Renal cortical epithelial cell (primary cell): Measurements from ENCODE around the gene DCLK2. TPM values are rescaled to one million over a fixed set of nuclear protein-coding genes. Genes with fewer than 3 reads are reported as not detected.

Source experiments
- DNase-seq: peaks from one replicate; pipeline ENCODE4 v3.0.0-alpha.2; 2011; ENCODE audit warnings: low read depth
- total RNA-seq: library from RNA; depleted of rRNA; stranded (reverse); fragments of >200 nt; gene quantifications from 2 replicates; pipeline ENCODE4 v1.2.3, GENCODE V29; 2014

Gene DCLK2
- total RNA-seq: 2.7 and 6.4 TPM in 2 replicates

GRCh38 chr4:150078041-150078578 is at the start of gene DCLK2:
Gene DCLK2 (plus strand): TSS chr4:150078445. CDS start chr4:150079028, 583 bp downstream.
- DNase-seq: peak; percentile 21

GRCh38 chr4:150032541-150032940 is 45.7 kb upstream of the DCLK2 start:
- no peak for DNase-seq

- DNase-seq: no peak
These were observed 45.2 kb upstream of the DCLK2 start for GRCh38 chr4:150033081-150033480.

DNA sequence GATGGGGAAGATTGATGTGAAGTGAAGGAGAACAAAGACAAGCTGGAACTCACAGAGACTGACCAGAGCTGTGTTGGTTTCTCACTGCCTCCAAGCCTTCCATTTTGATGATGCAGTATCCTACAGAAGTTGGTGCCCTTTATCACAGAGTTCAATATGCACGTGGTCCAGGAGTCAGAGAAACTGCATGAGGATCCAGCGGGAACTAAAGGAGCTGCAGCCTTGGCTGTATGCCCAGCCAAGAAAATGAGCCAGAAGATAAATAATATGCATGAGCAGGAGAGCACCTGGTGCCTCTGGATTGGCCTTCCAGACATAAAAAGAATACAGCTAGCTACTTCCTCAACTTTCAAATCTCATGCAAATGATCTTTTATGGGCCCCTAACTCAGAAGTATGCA is 44.3 kb upstream of the DCLK2 start:
- peak; percentile 60 for DNase-seq

DNA sequence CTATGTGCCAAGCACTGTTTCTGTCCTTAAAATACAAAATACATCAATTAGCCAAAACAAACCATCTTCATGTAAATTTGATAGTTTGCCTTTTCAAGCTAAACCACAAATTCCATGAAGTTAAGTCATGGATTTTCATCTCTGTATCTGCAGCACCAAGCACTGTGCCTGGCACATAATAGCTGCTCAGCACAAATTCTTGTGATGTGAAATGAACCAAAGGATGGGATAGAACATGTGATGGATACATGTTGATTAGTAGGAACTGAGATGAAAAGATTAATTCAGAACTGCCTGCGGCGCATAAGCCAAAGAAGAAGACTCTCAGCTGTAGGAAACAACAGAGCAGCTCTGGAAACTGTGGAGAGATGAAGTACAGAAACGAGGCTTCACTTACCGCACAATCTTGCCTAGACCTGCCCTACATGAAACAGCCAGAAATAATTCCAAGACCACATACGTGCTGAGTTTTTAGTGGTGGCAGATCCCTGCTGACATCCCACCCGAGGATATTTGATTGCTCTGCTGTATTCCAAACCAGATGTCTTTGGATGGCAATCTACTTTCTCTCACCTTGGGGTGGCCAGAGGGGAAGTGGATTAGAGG is 40.9 kb upstream of the DCLK2 start:
- DNase-seq: no peak

DNA sequence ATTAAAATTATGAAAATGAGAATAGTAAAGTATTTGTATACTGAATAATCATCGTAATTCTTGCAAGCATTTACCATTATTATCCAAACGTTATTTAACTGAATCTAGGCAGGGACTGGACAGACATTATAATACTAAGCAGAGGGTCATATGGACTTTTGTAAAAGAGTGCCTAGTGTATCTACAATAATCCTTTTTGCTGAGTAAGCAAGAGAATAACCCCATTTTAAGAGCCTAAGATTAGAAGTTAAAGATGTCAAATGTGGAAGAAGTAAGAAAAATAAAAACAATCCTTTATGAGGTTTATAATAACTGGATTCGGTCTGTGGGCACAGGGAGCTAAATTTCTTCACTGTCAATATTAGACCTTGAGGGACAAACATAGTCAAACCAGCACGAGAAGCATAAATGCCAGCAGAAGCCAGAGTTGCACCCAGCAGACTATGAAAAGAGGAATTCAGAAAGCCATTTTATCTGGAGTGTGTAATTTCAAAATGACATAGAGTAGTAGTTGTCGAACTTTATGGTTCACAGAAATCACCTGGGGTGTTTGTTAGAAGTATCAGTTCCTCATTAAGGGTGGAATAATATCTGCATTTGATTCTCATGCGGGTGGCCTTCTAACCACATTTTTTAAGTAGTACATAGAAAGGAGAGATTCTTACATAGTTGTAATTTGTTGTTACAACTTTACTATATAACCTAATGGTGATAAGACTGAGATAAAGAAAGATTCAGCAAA is 39.7 kb upstream of the DCLK2 start:
- DNase-seq: no peak

DNA sequence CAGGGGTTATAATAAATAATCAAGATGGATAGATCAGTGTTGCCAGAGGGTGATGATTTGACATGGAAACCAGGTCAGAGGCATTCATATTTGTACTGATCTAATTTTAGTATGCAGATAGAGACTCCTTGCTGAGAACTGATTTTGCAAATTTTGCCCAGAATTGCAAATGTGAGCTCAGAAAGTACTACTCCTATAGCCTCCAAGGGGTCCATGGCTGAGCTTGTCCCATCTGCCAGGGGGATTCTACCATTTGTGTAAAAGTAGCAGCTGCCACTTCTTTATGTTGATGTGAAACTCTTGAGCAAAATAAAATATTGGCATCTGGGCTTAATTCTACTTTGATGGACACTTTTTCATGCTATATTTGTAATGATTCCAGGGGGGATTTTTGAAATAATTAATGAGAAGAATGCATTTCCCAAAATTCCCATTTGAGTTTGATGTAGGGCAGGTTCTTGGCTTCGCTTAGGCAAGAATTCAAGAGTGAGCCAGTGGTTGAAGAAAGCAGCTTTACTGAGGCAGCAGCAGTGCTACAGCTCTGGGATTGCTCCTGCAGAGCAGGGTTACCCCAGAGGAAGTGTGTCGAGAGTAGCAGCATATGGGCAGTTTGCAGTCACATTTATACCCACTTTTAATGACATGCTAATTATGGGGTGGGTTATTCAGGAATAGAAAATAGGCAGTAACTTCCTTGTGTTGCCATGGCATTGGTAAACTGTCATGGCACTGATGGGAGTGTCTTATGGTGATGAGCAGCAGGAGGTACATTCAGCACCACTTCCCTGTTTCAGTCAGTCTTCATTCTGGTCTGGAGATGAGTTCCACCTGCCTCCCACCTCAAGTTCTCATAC is 38.7 kb upstream of the DCLK2 start:
- DNase-seq: no peak

DNA sequence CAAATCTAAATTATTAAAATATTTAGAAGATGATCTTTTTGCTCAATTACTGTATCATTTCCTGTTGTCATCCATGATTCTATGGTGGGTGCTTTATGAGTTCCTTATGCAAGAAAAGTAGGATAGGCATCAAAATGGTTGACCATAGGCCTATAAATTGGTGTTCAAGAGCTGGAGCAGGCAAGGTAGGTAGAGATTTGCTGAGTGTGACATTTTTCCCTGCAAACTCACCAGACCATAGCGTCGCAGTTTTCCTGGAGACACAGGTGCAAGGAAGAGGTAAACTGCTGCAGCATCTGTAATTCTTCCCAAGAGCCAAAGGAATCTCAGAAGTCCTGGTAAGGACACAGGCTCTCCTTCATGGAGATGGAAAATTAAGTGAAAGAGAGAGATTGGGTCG is 33.7 kb upstream of the DCLK2 start:
- DNase-seq: no peak

DNA sequence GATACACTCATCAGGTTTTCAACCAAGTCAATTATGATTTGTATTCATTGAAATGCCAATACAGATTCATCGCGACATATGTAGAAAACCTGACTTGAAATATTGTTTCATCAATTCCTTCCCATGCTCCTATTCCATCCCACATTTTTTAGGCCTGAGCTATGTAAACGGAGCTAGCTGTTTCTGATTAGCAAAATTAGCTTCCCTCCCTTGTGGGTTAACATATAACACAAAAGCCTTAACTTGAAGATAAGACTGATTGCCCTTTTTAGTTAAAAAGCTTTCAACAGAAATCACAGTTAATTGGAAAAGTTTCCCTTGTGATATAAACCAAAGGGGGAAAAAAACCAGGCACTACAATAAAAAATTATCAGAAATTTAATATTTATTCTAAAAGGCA is 32.8 kb upstream of the DCLK2 start:
- no peak for DNase-seq

DNA sequence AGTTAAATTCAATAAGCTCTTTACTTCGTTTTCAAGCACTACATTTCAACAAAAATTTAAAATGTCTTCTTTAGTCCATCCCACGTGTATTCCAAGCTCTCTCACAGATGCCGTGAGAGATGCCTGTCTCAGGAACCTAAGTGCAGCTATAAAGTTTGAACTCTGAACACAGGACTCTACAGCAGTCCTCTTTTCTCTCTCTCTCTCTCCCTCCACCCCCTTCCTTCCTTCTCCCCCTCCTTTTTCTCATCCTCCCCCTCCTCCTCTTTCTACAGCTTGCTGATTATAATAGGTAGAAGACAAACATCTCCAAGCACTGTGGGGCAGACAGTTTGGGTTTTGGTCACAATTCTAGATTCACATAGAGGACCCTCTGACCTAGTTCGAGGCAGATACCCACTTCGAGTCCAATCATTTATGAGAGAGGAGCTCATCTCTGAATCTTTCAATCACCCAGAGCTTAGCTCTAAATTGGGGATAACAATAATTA is 31.5 kb upstream of the DCLK2 start:
- no peak for DNase-seq

- DNase-seq: no peak
These were observed 30.7 kb upstream of the DCLK2 start for GRCh38 chr4:150047546-150047945.

DNA sequence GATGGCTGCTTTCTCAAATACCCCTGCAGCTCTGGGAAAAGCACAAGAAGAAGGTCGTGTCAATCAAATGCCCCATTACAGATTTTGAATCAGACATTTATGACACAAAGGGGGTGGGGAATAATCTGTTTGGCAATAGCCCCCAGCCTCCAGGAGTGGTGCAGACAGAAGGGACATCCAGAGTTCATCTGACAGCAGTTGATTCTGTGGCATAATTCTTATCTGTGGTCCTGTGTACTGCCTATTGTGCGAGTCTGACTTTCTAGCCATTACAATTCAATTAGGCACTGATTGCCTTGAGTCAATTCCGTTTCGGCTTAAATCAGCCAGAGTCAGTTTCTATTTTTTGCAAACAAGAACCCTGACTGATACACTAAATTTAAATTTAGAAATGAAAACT is 28.6 kb upstream of the DCLK2 start:
- no peak for DNase-seq

DNA sequence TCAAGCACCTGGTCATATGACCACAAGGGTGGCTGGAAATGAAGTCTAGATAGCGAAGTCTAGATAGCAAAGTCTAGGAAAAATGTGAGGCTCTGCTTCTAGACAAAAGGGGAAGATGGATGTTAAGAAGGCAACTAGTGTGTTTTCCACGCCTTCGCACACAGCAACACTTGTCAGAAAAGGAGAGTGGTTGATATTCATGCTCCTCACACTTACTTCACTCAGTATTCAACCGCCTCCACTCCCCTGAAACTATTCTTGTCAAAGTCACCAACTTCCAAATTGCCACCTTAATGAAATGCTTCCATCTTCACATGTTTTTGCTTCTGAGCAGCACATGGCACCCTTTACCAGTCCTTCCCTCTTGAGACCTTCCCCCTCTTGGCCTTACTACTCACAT is 27.7 kb upstream of the DCLK2 start:
- DNase-seq: no peak

GRCh38 chr4:150051111-150051510 is 27.1 kb upstream of the DCLK2 start:
- DNase-seq: peak; percentile 78

GRCh38 chr4:150055467-150055866 is 22.8 kb upstream of the DCLK2 start:
- no peak for DNase-seq

GRCh38 chr4:150056569-150056968 is 21.7 kb upstream of the DCLK2 start:
- DNase-seq: peak; percentile 41

GRCh38 chr4:150061086-150061776 is 17.0 kb upstream of the DCLK2 start:
- no peak for DNase-seq

- DNase-seq: no peak
These were observed 15.1 kb upstream of the DCLK2 start for GRCh38 chr4:150063128-150063527.

GRCh38 chr4:150065740-150066139 is 12.5 kb upstream of the DCLK2 start:
- no peak for DNase-seq

DNA sequence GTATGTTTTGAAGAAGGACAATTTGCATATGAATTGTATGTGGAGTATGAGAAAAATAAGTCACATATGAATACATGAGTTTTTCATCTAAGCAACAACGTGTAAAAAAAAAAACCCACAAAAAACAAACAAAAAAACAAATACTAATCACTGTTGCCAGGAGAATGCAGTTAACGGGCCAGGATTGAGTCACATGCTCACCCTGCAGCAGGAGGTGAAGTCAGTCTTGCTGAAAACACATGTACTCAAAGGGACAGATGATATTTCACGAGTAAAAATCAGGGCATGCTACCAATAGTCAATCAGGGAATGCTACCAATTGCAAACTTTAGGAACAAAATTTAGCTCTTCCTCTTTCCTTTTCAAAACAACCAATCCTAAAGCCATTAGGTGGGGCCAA is 10.4 kb upstream of the DCLK2 start:
- DNase-seq: no peak

GRCh38 chr4:150068300-150068960 is 9.8 kb upstream of the DCLK2 start:
- DNase-seq: no peak
